B cell (primary cell): ENCODE results near the gene MYRFL. TPM values are rescaled to one million over a fixed set of nuclear protein-coding genes. Genes with fewer than 3 reads are reported as not detected.

ENCODE experiments used
- ATAC-seq: fragments of 200-7000 bp; cut with Tn5 transposase; one replicate; pipeline ENCODE4 v1.10.0; 2021; ENCODE audit warnings: low read depth, mild to moderate bottlenecking, moderate number of reproducible peaks, moderate library complexity
- CTCF ChIA-PET: fragments of 350-600 bp; sonication (Branson Sonifier 250); formaldehyde crosslinking; loops from one replicate; lab custom pipeline; 2021; ENCODE audit warnings: antibody characterized with exemption, inconsistent platforms; lab: Charles Lee
- POLR2A ChIA-PET: fragments of 350-600 bp; sonication (Branson Sonifier 250); formaldehyde crosslinking; loops from one replicate; lab custom pipeline; 2021; ENCODE audit warnings: antibody characterized with exemption; lab: Charles Lee
- DNase-seq: peaks from one replicate; pipeline ENCODE4 v3.0.0; 2013
- H2AFZ ChIP-seq: 2 replicates; pipeline ENCODE4 v1.6.1; 2012; ENCODE audit warnings: mild to moderate bottlenecking, low read depth, low read length; ENCODE audit not compliant: insufficient read depth, poor library complexity, severe bottlenecking
- H3K27ac ChIP-seq, 2 donors: 1 replicate in 1 of 2; 2 replicates in 1 of 2; pipeline ENCODE4 v1.5.1; 2012 to 2013; ENCODE audit warnings: low read length in 2 of 2, mild to moderate bottlenecking in 2 of 2, moderate library complexity in 1 of 2
- H3K27me3 ChIP-seq, 4 experiments: fragments of 200-600 bp in 1 of 4; sonication (generic) in 1 of 4; replicated peaks in 1 of 4; 1 replicate in 2 of 4; 2 replicates in 2 of 4; pipeline versions ENCODE4 v1.6.1 to v1.7.0; 2013 to 2016; ENCODE audit warnings: low read length in 3 of 4, mild to moderate bottlenecking in 2 of 4, mixed read lengths in 1 of 4, moderate library complexity in 1 of 4; ENCODE audit not compliant: insufficient read depth in 4 of 4, control insufficient read depth in 3 of 4; ENCODE audit errors: control extremely low read depth in 1 of 4
- H3K36me3 ChIP-seq, 2 experiments: replicated peaks in 1 of 2; 1 replicate in 1 of 2; 2 replicates in 1 of 2; pipeline versions ENCODE4 v1.6.1 to v1.7.1; 2013; ENCODE audit warnings: low read length in 1 of 2; ENCODE audit not compliant: insufficient read depth in 2 of 2, control insufficient read depth in 1 of 2; ENCODE audit errors: control extremely low read depth in 1 of 2, extremely low read depth in 1 of 2
- H3K4me1 ChIP-seq, 2 donors: fragments of 200-600 bp in 1 of 2; sonication (generic) in 1 of 2; 1 replicate in 1 of 2; 2 replicates in 1 of 2; pipeline versions ENCODE4 v1.5.1 to v1.6.1; 2013 to 2017; ENCODE audit warnings: low read length in 2 of 2; ENCODE audit not compliant: control insufficient read depth in 2 of 2, insufficient read depth in 2 of 2
- H3K4me2 ChIP-seq: replicated peaks from 2 replicates; pipeline ENCODE3; 2012; ENCODE audit warnings: mild to moderate bottlenecking, low read depth, low read length; ENCODE audit not compliant: poor library complexity, severe bottlenecking
- H3K4me3 ChIP-seq, 5 experiments: fragments of 200-600 bp in 1 of 5; sonication (generic) in 1 of 5; 1 replicate in 3 of 5; 2 replicates in 2 of 5; pipeline versions ENCODE4 v1.5.1 to v1.7.0; 2011 to 2016; ENCODE audit warnings: low read length in 4 of 5, mild to moderate bottlenecking in 4 of 5, low read depth in 2 of 5, control low read depth in 1 of 5, moderate library complexity in 1 of 5; ENCODE audit not compliant: insufficient read depth in 1 of 5; ENCODE audit errors: control extremely low read depth in 1 of 5, extremely low read depth in 1 of 5
- H3K79me2 ChIP-seq: fragments of 200-600 bp; sonication (generic); one replicate; pipeline ENCODE4 v1.6.0; 2016; ENCODE audit warnings: low read length; ENCODE audit not compliant: control insufficient read depth, insufficient read depth
- H3K9ac ChIP-seq: fragments of 200-600 bp; sonication (generic); 2 replicates; pipeline ENCODE4 v1.6.1; 2017; ENCODE audit warnings: mild to moderate bottlenecking, low read length, moderate library complexity
- H3K9me3 ChIP-seq, 3 donors: one replicate each; pipeline versions ENCODE4 v1.6.1 to v1.7.1; 2013; ENCODE audit warnings: low read length in 2 of 3; ENCODE audit not compliant: control insufficient read depth in 2 of 3, insufficient read depth in 1 of 3; ENCODE audit errors: control extremely low read depth in 1 of 3
- H4K20me1 ChIP-seq: 2 replicates; pipeline ENCODE4 v1.6.0; 2012; ENCODE audit warnings: mild to moderate bottlenecking, low read length; ENCODE audit not compliant: insufficient read depth, control insufficient read depth, poor library complexity, severe bottlenecking
- H3K27ac Mint-ChIP-seq: one replicate; pipeline ENCODE4 v1.8.0; 2021; ENCODE audit warnings: mixed read lengths
- H3K27me3 Mint-ChIP-seq: one replicate; pipeline ENCODE4 v1.8.0; 2021; ENCODE audit warnings: mixed read lengths
- H3K4me1 Mint-ChIP-seq: one replicate; pipeline ENCODE4 v1.8.0; 2021; ENCODE audit warnings: mixed read lengths
- H3K4me3 Mint-ChIP-seq: one replicate; pipeline ENCODE4 v1.8.0; 2021; ENCODE audit warnings: mixed read lengths
- H3K9me3 Mint-ChIP-seq: one replicate; pipeline ENCODE4 v1.8.0; 2022; ENCODE audit warnings: mixed read lengths; ENCODE audit not compliant: insufficient read depth
- CTCF ChIP-seq: fragments of 200-600 bp; IDR thresholded peaks from one replicate; pipeline ENCODE4 v1.8.0; 2022; ENCODE audit warnings: antibody characterized with exemption, mild to moderate bottlenecking
- EZH2 ChIP-seq: IDR thresholded peaks from 2 replicates; pipeline ENCODE4 v1.6.1; 2012; ENCODE audit warnings: borderline replicate concordance, low read depth, mild to moderate bottlenecking, moderate library complexity, low read length; ENCODE audit not compliant: insufficient read depth, poor library complexity, severe bottlenecking
- WGBS: methylation state at CpG from one replicate; pipeline ENCODE4 v1.1.5; 2013; ENCODE audit warnings: missing lambda C conversion rate; ENCODE audit not compliant: insufficient coverage; 5-methylcytosine and 5-hydroxymethylcytosine counted together
- intact Hi-C: fragments of 100-400 bp; cut with micrococcal nuclease; formaldehyde crosslinking; loops from one replicate; pipeline ENCODE4 v1.10.0; 2022
- polyA plus RNA-seq: library from polyadenylated mRNA; depleted of rRNA; stranded (reverse); fragments of >200 nt; gene quantifications from 2 replicates; pipeline ENCODE4 v1.2.3, GENCODE V29; 2012
- total RNA-seq, 2 donors: library from RNA; stranded (reverse); fragments of 120-200 nt in 1 of 2; gene quantifications; 1 replicate in 1 of 2; 2 replicates in 1 of 2; pipeline versions ENCODE4 v1.2.3 to v1.2.4, GENCODE V29; 2013 to 2022

MYRFL gene
- total and polyA plus RNA-seq, 2 donors (not counting 1 experiment from before 2014, with no cell fraction given), result 0.28 TPM; not detected in 1

- no peak for ATAC-seq
- H3K36me3 ChIP-seq, result no peaks in the 10 kb centered on the region
- H3K27me3 Mint-ChIP-seq, result peaks cover 17% of the 10 kb centered on the region
Observed at GRCh38 chr12:69844416-69844815, 19.4 kb downstream of the MYRFL start.

GRCh38 chr12:69844836-69845235 lies 19.8 kb downstream of the MYRFL start:
- ATAC-seq (no peak), DNase-seq (no peak)
- H3K27ac Mint-ChIP-seq, result no peak overlapping the region
- no peaks in the 10 kb centered on the region for H3K79me2 ChIP-seq
- no peaks in the 10 kb centered on the region for H3K27me3 ChIP-seq
- H3K27ac ChIP-seq, result no peak overlapping the region
- H3K4me2 ChIP-seq, result no peak overlapping the region
- intact Hi-C loops, result no loop called here
- TF ChIP-seq EZH2 (no peak), CTCF (no peak)
- H3K9me3 Mint-ChIP-seq, result no peaks in the 10 kb centered on the region
- H3K4me1 ChIP-seq, result no peaks in the 10 kb centered on the region
- no peak overlapping the region for H3K9ac ChIP-seq
- ChIA-PET POLR2A (no interaction called here), CTCF (no interaction called here)
- WGBS, result 96% methylated on average over 3 of the region's 4 CpGs
- H3K9me3 ChIP-seq, result no peaks in the 10 kb centered on the region
- H2AFZ ChIP-seq, result no peak overlapping the region
- H4K20me1 ChIP-seq, result no peaks in the 10 kb centered on the region
- no peaks in the 10 kb centered on the region for H3K36me3 ChIP-seq
- H3K27me3 Mint-ChIP-seq, result peaks cover 22% of the 10 kb centered on the region
- no peaks in the 10 kb centered on the region for H3K4me1 Mint-ChIP-seq
- H3K4me3 Mint-ChIP-seq, result no peak overlapping the region
- H3K4me3 ChIP-seq, result no peak overlapping the region

More at GRCh38 chr12:69844416-69844815, 19.4 kb downstream of the MYRFL start:
- H3K9ac ChIP-seq, result no peak overlapping the region
- no peak for TF ChIP-seq CTCF
- no peak for TF ChIP-seq EZH2
- no peaks in the 10 kb centered on the region for H3K9me3 ChIP-seq
- intact Hi-C loops, result no loop called here
- H3K79me2 ChIP-seq, result no peaks in the 10 kb centered on the region
- H3K27ac ChIP-seq, result no peak overlapping the region
- H4K20me1 ChIP-seq, result no peaks in the 10 kb centered on the region
- no peaks in the 10 kb centered on the region for H3K4me1 ChIP-seq
- H3K4me3 Mint-ChIP-seq, result no peak overlapping the region
- H3K27me3 ChIP-seq, result no peaks in the 10 kb centered on the region
- WGBS, result 93% methylated on average over 7 of the region's 7 CpGs
- H3K4me1 Mint-ChIP-seq, result no peaks in the 10 kb centered on the region
- POLR2A ChIA-PET, result no interaction called here
- CTCF ChIA-PET, result no interaction called here
- no peak overlapping the region for H3K4me3 ChIP-seq
- no peak overlapping the region for H3K4me2 ChIP-seq
- H3K9me3 Mint-ChIP-seq, result no peaks in the 10 kb centered on the region
- H3K27ac Mint-ChIP-seq, result no peak overlapping the region
- H2AFZ ChIP-seq, result no peak overlapping the region
- no peak for DNase-seq
